A673 (cell line): ENCODE results near the gene FRK.

Experiments used
- EZH2 ChIP-seq: fragments of 200-600 bp; sonication (generic); IDR thresholded peaks from 2 replicates; pipeline ENCODE4 v1.6.1; 2017; ENCODE audit warnings: borderline replicate concordance, low read depth, mild to moderate bottlenecking, mixed read lengths, antibody characterized with exemption, low read length; ENCODE audit not compliant: poor library complexity, severe bottlenecking
- TF ChIP-seq, protein P1 (sequence below): fragments of 300-800, 200-600 bp; sonication (generic); conservative IDR thresholded peaks from 2 replicates; pipeline ENCODE4 v1.5.1; 2017; ENCODE audit warnings: low read depth, mild to moderate bottlenecking, antibody characterized with exemption, low read length, moderate library complexity, mixed read lengths

DNA sequence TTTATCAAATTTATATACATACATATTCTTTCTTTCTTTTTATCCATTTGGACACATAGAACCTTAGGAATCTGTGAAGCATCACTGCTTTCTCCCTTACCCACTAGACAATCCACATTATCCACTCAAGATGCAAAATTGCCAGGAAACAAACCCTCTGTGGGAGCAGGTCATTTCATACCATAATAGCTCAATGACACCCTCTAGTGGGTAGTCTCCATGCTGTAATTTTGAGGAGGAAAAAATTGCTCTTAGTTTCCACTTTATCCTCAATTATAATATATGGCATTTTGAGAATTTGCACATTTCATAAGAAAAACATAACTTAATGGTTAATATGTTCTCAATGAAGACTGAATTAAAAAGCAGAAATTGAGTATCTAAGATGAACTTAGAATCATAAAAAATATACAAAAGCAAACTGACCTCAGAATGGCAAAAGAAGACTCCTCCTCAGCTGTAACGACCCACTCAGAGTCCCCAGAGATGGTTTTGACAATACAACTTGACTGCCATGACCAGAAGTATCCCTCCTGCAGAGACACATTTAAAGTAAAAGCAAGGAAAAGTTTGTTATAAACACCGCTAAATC, 164.1 kb downstream of the FRK start:
- TF ChIP-seq EZH2: no peak
- TF ChIP-seq, protein P1, sequence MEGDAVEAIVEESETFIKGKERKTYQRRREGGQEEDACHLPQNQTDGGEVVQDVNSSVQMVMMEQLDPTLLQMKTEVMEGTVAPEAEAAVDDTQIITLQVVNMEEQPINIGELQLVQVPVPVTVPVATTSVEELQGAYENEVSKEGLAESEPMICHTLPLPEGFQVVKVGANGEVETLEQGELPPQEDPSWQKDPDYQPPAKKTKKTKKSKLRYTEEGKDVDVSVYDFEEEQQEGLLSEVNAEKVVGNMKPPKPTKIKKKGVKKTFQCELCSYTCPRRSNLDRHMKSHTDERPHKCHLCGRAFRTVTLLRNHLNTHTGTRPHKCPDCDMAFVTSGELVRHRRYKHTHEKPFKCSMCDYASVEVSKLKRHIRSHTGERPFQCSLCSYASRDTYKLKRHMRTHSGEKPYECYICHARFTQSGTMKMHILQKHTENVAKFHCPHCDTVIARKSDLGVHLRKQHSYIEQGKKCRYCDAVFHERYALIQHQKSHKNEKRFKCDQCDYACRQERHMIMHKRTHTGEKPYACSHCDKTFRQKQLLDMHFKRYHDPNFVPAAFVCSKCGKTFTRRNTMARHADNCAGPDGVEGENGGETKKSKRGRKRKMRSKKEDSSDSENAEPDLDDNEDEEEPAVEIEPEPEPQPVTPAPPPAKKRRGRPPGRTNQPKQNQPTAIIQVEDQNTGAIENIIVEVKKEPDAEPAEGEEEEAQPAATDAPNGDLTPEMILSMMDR: peak; percentile 92
